Calu3 (cell line): Measurements from ENCODE around the gene PSMC3IP. TPM values are rescaled to one million over a fixed set of nuclear protein-coding genes. Genes with fewer than 3 reads are reported as not detected.

ENCODE experiments used
- BruUV-seq: library from RNA; stranded (reverse); fragments of 400-500 nt; replicated peaks from 2 replicates; lab custom pipeline; 2021; lab: Mats Ljungman, UMichigan
- CTCF ChIA-PET: fragments of 300-600 bp; sonication (Branson Sonifier 250); formaldehyde crosslinking; loops from one replicate; lab custom pipeline; 2022; ENCODE audit warnings: antibody characterized with exemption; lab: Charles Lee
- DNase-seq: peaks from one replicate; pipeline ENCODE4 v3.0.0; 2022
- H3K27ac Mint-ChIP-seq: one replicate; pipeline ENCODE4 v1.8.0; 2022; ENCODE audit warnings: mixed read lengths; ENCODE audit not compliant: unreplicated experiment
- H3K27me3 Mint-ChIP-seq: one replicate; pipeline ENCODE4 v1.8.0; 2022; ENCODE audit warnings: mixed read lengths; ENCODE audit not compliant: unreplicated experiment
- H3K36me3 Mint-ChIP-seq: one replicate; pipeline ENCODE4 v1.8.0; 2022; ENCODE audit warnings: mild to moderate bottlenecking, moderate library complexity, mixed read lengths; ENCODE audit not compliant: insufficient read depth, unreplicated experiment
- H3K4me1 Mint-ChIP-seq: one replicate; pipeline ENCODE4 v1.8.0; 2022; ENCODE audit warnings: mild to moderate bottlenecking, low read depth, mixed read lengths; ENCODE audit not compliant: unreplicated experiment
- H3K4me3 Mint-ChIP-seq: one replicate; pipeline ENCODE4 v1.8.0; 2022; ENCODE audit warnings: mild to moderate bottlenecking, low read depth, moderate library complexity, mixed read lengths; ENCODE audit not compliant: unreplicated experiment
- H3K9me3 Mint-ChIP-seq: one replicate; pipeline ENCODE4 v1.8.0; 2022; ENCODE audit warnings: low read depth, mixed read lengths; ENCODE audit not compliant: unreplicated experiment
- intact Hi-C: fragments of 100-400 bp; cut with micrococcal nuclease; formaldehyde crosslinking; loops from one replicate; pipeline ENCODE4 v1.10.0; 2022; ENCODE audit not compliant: unreplicated experiment
- total RNA-seq: library from RNA; stranded (reverse); gene quantifications from 2 replicates; pipeline ENCODE4 v1.2.3, GENCODE V29; 2022
- TF ChIP-seq, protein P1 (sequence below): fragments of 200-600 bp; IDR thresholded peaks from one replicate; pipeline ENCODE4 v1.8.0; 2022; ENCODE audit warnings: antibody characterized with exemption; ENCODE audit not compliant: unreplicated experiment

The PSMC3IP gene
- total RNA-seq, 1 experiment from 2014 or later, result 31.8 TPM

DNA sequence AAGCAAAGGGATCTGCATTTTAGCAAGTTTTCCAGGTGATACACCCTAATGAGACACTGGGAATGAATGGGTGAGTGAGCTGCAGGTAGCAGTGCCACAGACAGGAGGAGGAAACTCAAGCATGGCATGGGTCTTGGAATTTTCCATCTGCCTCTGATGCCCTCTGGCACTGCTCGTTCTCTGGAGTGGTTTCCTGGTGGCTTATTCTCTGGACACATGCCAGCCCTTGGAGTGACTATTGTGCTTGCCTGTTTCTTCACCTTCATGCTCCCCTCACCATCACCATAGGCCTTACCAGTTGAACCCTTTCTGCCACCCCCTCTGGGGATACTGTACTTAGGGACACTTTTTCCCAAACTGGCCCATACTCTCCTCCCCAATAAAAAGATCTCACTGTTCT, 14.0 kb downstream of the PSMC3IP start:
- BruUV-seq, result no TSS peak
- Mint-ChIP-seq H3K4me3 (peak overlapping the region; percentile 100), H3K27ac (peak overlapping the region; percentile 93), H3K36me3 (peaks cover 75% of the 10 kb centered on the region), H3K27me3 (no peaks in the 10 kb centered on the region), H3K9me3 (no peaks in the 10 kb centered on the region), H3K4me1 (peaks cover 34% of the 10 kb centered on the region)
- TF ChIP-seq, protein P1, sequence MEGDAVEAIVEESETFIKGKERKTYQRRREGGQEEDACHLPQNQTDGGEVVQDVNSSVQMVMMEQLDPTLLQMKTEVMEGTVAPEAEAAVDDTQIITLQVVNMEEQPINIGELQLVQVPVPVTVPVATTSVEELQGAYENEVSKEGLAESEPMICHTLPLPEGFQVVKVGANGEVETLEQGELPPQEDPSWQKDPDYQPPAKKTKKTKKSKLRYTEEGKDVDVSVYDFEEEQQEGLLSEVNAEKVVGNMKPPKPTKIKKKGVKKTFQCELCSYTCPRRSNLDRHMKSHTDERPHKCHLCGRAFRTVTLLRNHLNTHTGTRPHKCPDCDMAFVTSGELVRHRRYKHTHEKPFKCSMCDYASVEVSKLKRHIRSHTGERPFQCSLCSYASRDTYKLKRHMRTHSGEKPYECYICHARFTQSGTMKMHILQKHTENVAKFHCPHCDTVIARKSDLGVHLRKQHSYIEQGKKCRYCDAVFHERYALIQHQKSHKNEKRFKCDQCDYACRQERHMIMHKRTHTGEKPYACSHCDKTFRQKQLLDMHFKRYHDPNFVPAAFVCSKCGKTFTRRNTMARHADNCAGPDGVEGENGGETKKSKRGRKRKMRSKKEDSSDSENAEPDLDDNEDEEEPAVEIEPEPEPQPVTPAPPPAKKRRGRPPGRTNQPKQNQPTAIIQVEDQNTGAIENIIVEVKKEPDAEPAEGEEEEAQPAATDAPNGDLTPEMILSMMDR, result no peak
- CTCF ChIA-PET, result interaction anchor here (0.9 to 1.4 kb wide), 4 partner anchors 15 to 260 kb away, joined by 3 to 9 read pairs (median 3); partner anchors contain the start of genes BECN1 and PSMC3IP
- intact Hi-C loops, result no loop called here
- DNase-seq, result peak; percentile 67

DNA sequence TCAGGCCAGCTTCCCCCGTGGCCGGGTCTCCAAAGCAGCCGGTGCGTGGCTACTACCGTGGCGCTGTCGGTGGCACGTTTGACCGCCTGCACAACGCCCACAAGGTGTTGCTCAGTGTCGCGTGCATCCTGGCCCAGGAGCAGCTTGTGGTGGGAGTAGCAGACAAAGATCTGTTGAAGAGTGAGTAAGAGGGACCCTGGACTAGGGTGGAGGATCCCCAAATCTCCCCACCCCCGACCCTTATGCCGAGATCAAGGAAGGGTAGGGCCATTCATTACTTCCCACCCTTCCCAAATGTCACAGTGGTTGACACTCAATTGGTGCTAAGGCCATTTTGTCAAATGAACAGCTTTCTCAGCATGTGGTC, 14.4 kb downstream of the PSMC3IP start:
- Mint-ChIP-seq H3K9me3 (no peaks in the 10 kb centered on the region), H3K27me3 (no peaks in the 10 kb centered on the region), H3K27ac (peak overlapping the region; percentile 93), H3K36me3 (peaks cover 74% of the 10 kb centered on the region), H3K4me3 (peak overlapping the region; percentile 100), H3K4me1 (peaks cover 33% of the 10 kb centered on the region)
- TF ChIP-seq, protein P1, result no peak
- intact Hi-C loops, result no loop called here
- CTCF ChIA-PET, result interaction anchor here (0.9 to 1.4 kb wide), 3 partner anchors 15 to 261 kb away, joined by 3 to 9 read pairs (median 3); partner anchors contain the start of genes BECN1 and PSMC3IP
- no TSS peak for BruUV-seq
- no peak for DNase-seq

DNA sequence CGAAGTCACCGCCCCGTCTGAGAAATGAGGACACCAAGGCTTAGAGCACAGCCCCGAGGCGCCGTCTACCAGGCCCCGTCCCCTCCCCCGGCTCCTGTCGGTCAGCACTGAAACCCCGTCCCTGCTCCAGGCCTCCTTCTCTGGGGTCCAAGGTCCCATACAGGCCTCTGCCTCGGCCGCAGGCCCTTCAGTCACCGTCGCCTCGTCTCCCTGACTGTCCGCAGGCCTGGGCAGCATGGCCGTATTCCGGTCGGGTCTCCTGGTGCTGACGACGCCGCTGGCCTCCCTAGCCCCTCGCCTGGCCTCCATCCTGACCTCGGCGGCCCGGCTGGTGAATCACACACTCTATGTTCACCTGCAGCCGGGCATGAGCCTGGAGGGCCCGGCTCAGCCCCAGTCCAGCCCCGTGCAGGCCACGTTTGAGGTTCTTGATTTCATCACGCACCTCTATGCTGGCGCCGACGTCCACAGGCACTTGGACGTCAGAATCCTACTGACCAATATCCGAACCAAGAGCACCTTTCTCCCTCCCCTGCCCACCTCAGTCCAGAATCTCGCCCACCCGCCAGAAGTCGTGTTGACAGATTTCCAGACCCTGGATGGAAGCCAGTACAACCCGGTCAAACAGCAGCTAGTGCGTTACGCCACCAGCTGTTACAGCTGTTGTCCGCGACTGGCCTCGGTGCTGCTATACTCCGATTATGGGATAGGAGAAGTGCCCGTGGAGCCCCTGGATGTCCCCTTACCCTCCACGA, 15.0 kb downstream of the PSMC3IP start:
- H3K27me3 Mint-ChIP-seq, result no peaks in the 10 kb centered on the region
- TSS peak; percentile 69 for BruUV-seq
- intact Hi-C loops, result no loop called here
- H3K27ac Mint-ChIP-seq, result peak overlapping the region; percentile 93
- TF ChIP-seq, protein P1, result no peak
- CTCF ChIA-PET, result interaction anchor here (0.9 to 1.4 kb wide), 3 partner anchors 14 to 261 kb away, joined by 3 to 9 read pairs (median 3); partner anchors contain the start of genes BECN1 and PSMC3IP
- peaks cover 69% of the 10 kb centered on the region for H3K36me3 Mint-ChIP-seq
- DNase-seq, result peak; percentile 47
- H3K4me1 Mint-ChIP-seq, result peaks cover 28% of the 10 kb centered on the region
- H3K4me3 Mint-ChIP-seq, result peak overlapping the region; percentile 100
- H3K9me3 Mint-ChIP-seq, result no peaks in the 10 kb centered on the region

GRCh38 chr17:42561897-42562387, 15.6 kb downstream of the PSMC3IP start, which contains the start of gene COASY:
TSS of gene COASY (plus strand) at chr17:42562148. CDS start at chr17:42562623, 475 bp downstream.
- Mint-ChIP-seq H3K27me3 (no peaks in the 10 kb centered on the region), H3K9me3 (no peaks in the 10 kb centered on the region), H3K36me3 (peaks cover 62% of the 10 kb centered on the region), H3K4me3 (peak within 1 kb of the TSS; percentile 100), H3K4me1 (peaks cover 25% of the 10 kb centered on the region), H3K27ac (peak within 1 kb of the TSS; percentile 93)
- TF ChIP-seq, protein P1, result no peak
- intact Hi-C loops, result no loop called here
- no TSS peak for BruUV-seq
- DNase-seq, result peak; percentile 98
- CTCF ChIA-PET, result no interaction called here
